ENCODE data around the gene NPDC1. TPM values are rescaled to one million over a fixed set of nuclear protein-coding genes. Genes with fewer than 3 reads are reported as not detected.
A peak's percentile ranks its signal among the peaks of the same experiment; 100 is the strongest.

The NPDC1 gene
- total and polyA plus RNA-seq, 12 donors = 5.1 to 311 (median 43.3) TPM

DNA sequence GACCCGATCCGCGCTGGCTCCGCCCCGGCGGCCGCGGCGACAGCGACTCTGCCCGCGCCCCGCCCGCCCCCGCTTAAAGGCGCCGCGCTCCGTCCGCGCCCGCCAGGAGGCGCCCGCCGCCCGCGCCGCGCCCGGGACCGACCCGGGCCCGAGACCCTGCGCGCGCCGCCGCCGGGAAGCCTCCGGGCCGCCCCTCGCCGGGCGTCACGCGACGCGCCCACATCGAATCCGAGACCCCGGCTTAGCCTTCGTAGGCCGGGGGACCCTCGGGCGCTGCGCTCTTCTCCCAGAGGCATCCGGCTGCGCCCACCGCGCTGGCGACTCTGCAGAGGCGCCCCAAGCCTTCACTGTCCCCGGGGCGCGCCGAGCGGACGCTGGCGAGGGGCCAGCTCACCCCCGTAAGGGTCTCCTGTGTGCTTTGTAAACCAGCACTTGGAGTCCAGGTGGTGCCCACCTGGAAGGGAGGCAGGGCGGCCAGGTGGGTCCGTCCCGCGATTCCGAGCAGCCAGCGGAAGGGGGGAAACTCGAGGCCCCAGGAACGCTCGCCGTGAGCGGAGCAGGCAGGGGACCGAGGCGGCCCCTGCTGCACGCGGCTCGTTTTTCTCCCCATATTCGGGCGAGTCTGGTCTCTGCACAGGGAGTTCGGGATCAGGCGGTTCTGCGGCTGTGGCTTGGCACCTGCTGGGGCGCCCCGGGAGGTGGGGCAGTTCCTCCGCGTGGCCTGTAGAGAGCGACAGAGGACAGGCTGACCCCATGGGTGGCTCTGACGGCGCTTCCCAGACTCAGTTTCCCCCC, 17.5 kb downstream of the NPDC1 start:
- H3K9me3 ChIP-seq (replicated peaks in 1 of 3) = no peaks in the 10 kb centered on the region
- WGBS, 4 donors = 0 to 1% (median 1%) methylated on average over 1 to 96 of the region's 98 CpGs; no CpG with 5 or more reads in 1 of the 4 donors
- TF ChIP-seq, protein P1, sequence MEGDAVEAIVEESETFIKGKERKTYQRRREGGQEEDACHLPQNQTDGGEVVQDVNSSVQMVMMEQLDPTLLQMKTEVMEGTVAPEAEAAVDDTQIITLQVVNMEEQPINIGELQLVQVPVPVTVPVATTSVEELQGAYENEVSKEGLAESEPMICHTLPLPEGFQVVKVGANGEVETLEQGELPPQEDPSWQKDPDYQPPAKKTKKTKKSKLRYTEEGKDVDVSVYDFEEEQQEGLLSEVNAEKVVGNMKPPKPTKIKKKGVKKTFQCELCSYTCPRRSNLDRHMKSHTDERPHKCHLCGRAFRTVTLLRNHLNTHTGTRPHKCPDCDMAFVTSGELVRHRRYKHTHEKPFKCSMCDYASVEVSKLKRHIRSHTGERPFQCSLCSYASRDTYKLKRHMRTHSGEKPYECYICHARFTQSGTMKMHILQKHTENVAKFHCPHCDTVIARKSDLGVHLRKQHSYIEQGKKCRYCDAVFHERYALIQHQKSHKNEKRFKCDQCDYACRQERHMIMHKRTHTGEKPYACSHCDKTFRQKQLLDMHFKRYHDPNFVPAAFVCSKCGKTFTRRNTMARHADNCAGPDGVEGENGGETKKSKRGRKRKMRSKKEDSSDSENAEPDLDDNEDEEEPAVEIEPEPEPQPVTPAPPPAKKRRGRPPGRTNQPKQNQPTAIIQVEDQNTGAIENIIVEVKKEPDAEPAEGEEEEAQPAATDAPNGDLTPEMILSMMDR (IDR thresholded peaks at IDR 0.05) = peak in 2 of 6 experiments; percentile 26 to 46
- TF ChIP-seq POLR2A (IDR thresholded peaks at IDR 0.05) = peak in 1 of 2 donors; percentile 14
- H3K27me3 ChIP-seq = no peaks in the 10 kb centered on the region
- H3K27ac ChIP-seq = peak overlapping the region in 2 of 5 donors; percentile 6 to 31
- H3K36me3 ChIP-seq (replicated peaks in 1 of 2) = no peaks in the 10 kb centered on the region
- H3K4me1 ChIP-seq (replicated peaks in 1 of 2) = peaks cover 9 to 30% of the 10 kb centered on the region in 2 donors
- H3K4me3 ChIP-seq = peak overlapping the region in 2 of 4 donors; percentile 54 to 74
- DNase-seq = peak in 6 of 7 donors; percentile 58 to 79 (median 69)
- intact Hi-C loops (cut with DNase I) = loop anchor here in 1 of 2 donors (5.0 kb wide), 1 partner anchor 76 kb away; the partner anchor contains the start of gene LCN12

DNA sequence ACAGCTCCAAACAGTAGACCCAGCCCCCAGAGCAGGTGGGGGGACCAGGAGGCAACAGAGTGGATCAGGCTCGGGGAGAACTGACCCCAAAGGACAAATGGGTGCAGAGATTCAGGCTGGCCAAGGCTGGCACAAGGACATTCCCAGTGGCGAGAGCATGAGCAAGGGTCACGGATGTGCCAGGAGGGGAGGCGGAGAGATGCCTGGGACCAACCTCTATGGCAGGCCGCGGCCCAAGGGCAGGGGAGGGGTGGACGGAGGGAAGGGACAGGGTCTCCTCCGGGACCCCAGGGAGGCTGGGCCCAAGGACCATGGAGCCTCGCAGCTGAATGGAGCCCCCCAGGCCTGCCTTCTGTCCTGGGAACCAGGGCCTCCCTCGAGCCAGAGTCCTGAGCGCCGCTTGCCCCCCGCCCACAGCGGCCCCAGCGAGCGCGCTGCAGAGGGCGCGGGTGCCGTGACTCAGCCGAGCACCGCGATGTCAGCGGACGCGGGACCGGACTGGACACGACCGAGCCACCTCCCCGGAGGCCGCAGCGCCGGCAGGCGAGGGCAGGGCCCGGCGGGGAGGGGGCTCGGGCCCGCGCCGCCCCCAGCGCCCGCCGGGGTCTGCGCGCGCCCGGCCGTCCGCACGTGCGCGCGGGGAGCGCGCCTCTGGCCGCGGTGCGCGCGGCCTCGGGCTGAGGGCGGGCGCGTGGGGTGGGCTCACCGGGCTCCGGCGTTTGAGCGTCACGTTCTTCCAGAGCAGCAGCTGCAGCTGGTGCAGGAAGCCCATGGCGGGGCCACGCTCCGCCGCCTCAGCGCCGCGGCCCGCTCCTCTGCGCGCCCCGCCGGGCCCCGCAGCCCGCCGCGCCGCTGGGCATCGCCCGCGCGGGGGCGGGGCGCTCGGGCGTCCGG, 18.4 kb downstream of the NPDC1 start, which contains the start of gene ABCA2:
Gene ABCA2, minus strand, starts transcription at position 869 of the 894 bp plus-strand sequence. Its CDS starts 97 bp downstream, at position 772.
- peak within 1 kb of the TSS in 2 of 5 donors; percentile 6 to 54 for H3K27ac ChIP-seq
- peak in 5 of 7 donors; percentile 46 to 70 (median 65) for DNase-seq
- 2 to 33% (median 4%) methylated on average over 3 to 93 of the region's 95 CpGs for WGBS, 4 donors
- H3K36me3 ChIP-seq (replicated peaks in 1 of 2) = no peaks in the 10 kb centered on the region
- H3K9me3 ChIP-seq (replicated peaks in 1 of 3) = no peaks in the 10 kb centered on the region
- H3K4me3 ChIP-seq = peak within 1 kb of the TSS in 2 of 4 donors; percentile 54 to 74
- no peak for TF ChIP-seq POLR2A (IDR thresholded peaks at IDR 0.05)
- H3K4me1 ChIP-seq (replicated peaks in 1 of 2) = peaks cover 9 to 30% of the 10 kb centered on the region in 2 donors
- H3K27me3 ChIP-seq = no peaks in the 10 kb centered on the region
- intact Hi-C loops (cut with DNase I) = loop anchor here in 1 of 2 donors (5.0 kb wide), 1 partner anchor 75 kb away; the partner anchor contains the start of gene LCN12

DNA sequence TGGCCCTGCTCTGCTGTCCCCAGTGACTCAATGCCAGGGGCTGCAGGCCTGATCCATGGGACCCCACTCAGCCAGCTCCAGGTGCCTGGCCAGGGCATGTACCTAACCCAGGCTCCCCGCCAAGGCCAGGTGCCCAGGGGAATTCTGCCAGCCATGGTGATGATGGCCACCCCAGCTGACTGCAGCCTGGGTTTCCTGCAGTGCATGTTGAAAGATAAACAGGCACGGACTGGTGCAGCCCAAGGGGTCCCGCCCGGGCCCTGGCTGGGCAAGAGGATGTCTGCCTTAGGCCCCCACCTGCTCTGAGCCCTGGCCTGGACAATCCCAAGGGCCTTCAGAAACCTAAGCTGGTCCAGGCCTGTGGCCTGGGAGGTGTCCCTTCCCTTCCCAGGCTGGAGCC, 19.1 kb downstream of the NPDC1 start:
- Histone ChIP-seq H3K4me3 (peak overlapping the region in 1 of 4 donors; percentile 61), H3K9me3 (replicated peaks in 1 of 3) (no peaks in the 10 kb centered on the region), H3K4me1 (replicated peaks in 1 of 2) (peaks cover 9 to 27% of the 10 kb centered on the region in 2 donors), H3K27ac (peak overlapping the region in 1 of 5 donors; percentile 54), H3K36me3 (replicated peaks in 1 of 2) (no peaks in the 10 kb centered on the region), H3K27me3 (no peaks in the 10 kb centered on the region)
- peak in 1 of 2 donors; percentile 28 for TF ChIP-seq POLR2A (IDR thresholded peaks at IDR 0.05)
- TF ChIP-seq, protein P1 (IDR thresholded peaks at IDR 0.05) = no peak
- 81 to 90% (median 83%) methylated on average over 1 to 4 of the region's 4 CpGs; no CpG with 5 or more reads in 1 of the 4 donors for WGBS, 4 donors
- no peak for DNase-seq
- intact Hi-C loops (cut with DNase I) = loop anchor here in 1 of 2 donors (5.0 kb wide), 1 partner anchor 75 kb away; the partner anchor contains the start of gene LCN12

DNA sequence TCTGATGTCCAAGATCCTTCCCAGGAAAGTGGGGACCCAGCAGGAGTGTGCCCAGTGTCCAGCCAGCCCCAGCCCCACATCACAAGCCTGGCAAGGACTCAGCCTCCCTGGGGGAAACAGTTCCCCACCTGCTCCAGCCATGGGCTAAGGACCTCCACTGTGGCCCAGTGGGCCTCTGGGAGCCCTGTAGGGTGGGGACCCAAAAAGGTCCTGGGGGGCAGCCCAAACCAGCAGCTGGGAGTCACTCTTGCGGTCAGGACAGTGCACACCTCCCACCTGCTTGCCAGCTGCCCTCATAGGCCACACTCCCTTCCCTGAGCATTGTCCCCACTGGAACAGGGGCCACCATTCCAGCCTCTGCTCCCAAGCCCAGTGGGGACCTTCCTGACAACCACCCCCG, 19.6 kb downstream of the NPDC1 start:
- no peaks in the 10 kb centered on the region for H3K36me3 ChIP-seq (replicated peaks in 1 of 2)
- no peaks in the 10 kb centered on the region for H3K9me3 ChIP-seq (replicated peaks in 1 of 3)
- H3K4me3 ChIP-seq = no peak overlapping the region
- no peaks in the 10 kb centered on the region for H3K27me3 ChIP-seq
- WGBS, 4 donors = 82 to 93% (median 92%) methylated on average over 1 to 2 of the region's 2 CpGs
- H3K4me1 ChIP-seq (replicated peaks in 1 of 2) = peaks cover 9 to 24% of the 10 kb centered on the region in 2 donors
- no peak for DNase-seq
- TF ChIP-seq POLR2A (IDR thresholded peaks at IDR 0.05) = no peak
- TF ChIP-seq, protein P1 (IDR thresholded peaks at IDR 0.05) = no peak
- H3K27ac ChIP-seq = peak overlapping the region in 1 of 5 donors; percentile 54
- intact Hi-C loops (cut with DNase I) = loop anchor here in 1 of 2 donors (5.0 kb wide), 1 partner anchor 74 kb away; the partner anchor contains the start of gene LCN12
